ENCODE measurements around the gene CIBAR2. TPM values are rescaled to one million over a fixed set of nuclear protein-coding genes. Genes with fewer than 3 reads are reported as not detected.
A peak's percentile ranks its signal among the peaks of the same experiment; 100 is the strongest.

The CIBAR2 gene
- total and polyA plus RNA-seq, 9 of the 15 experiments (the other 6 are each of a cell fraction or from before 2014, with no cell fraction given) = not detected

- TF ChIP-seq CHD7 (IDR thresholded peaks at IDR 0.05; ENCODE audit: low read depth, low read length) = no peak
- TF ChIP-seq LARP7 (IDR thresholded peaks at IDR 0.05) = no peak
- TF ChIP-seq ARNT (IDR thresholded peaks at IDR 0.05) = no peak
- no peak for TF ChIP-seq ZNF780A (CRISPR knock-in tag; IDR thresholded peaks at IDR 0.05)
- TF ChIP-seq POU5F1 (IDR thresholded peaks at IDR 0.05; ENCODE audit: borderline replicate concordance, low read depth, low read length, partially characterized antibody) = no peak
- no peak for TF ChIP-seq MYNN (IDR thresholded peaks at IDR 0.05)
- TF ChIP-seq MYNN (CRISPR knock-in tag; IDR thresholded peaks at IDR 0.05) = no peak
- no peak for TF ChIP-seq DEAF1 (CRISPR knock-in tag; IDR thresholded peaks at IDR 0.05)
- TF ChIP-seq BHLHE40 (IDR thresholded peaks at IDR 0.05; ENCODE audit: low read length) = 0 out of 2 replicates have a peak, but pooled peaks have one; percentile 47
- TF ChIP-seq HNRNPLL (IDR thresholded peaks at IDR 0.05; ENCODE audit: low read depth, low read length, poor library complexity, severe bottlenecking) = no peak
- 0 out of 2 replicates have a peak, but pooled peaks have one; percentile 17 for TF ChIP-seq PTBP1 (IDR thresholded peaks at IDR 0.05; ENCODE audit: low read depth, low read length)
- TF ChIP-seq ZNF282 (CRISPR knock-in tag; IDR thresholded peaks at IDR 0.05) = no peak
- TF ChIP-seq USF1 (CRISPR knock-in tag; IDR thresholded peaks at IDR 0.05) = peak; percentile 50; the same call in 1 of the 2 replicates
- no peak for TF ChIP-seq NFXL1 (CRISPR knock-in tag; IDR thresholded peaks at IDR 0.05)
Observed at GRCh38 chr16:85138825-85139627, 26.8 kb upstream of the CIBAR2 start (continued).

All from K562 (cell line).